HG03520 (cell line): Measurements from ENCODE around the gene RNF144A.
"Not testable (repeated sequence)": the region's sequence is repeated elsewhere in the genome, so short reads cannot be mapped to it uniquely, and the experiment has no call there.

Experiments used
- ATAC-seq: cut with Tn5 transposase; IDR thresholded peaks from one replicate; pipeline ENCODE4 v1.9.1; 2021; ENCODE audit warnings: mild to moderate bottlenecking, moderate library complexity; ENCODE audit not compliant: unreplicated experiment

RNF144A gene

GRCh38 chr2:6995391-6996097 lies 78.3 kb downstream of the RNF144A start:
- no peak for ATAC-seq

GRCh38 chr2:6999211-6999877 lies 82.1 kb downstream of the RNF144A start:
- ATAC-seq: peak; percentile 67

- ATAC-seq: not testable (repeated sequence)
Measured at GRCh38 chr2:7001395-7001794, 84.2 kb downstream of the RNF144A start.

- no peak for ATAC-seq
Measured at GRCh38 chr2:7003895-7004294, 86.7 kb downstream of the RNF144A start.

- no peak for ATAC-seq
Measured at GRCh38 chr2:7004636-7005035, 87.4 kb downstream of the RNF144A start.

GRCh38 chr2:7007488-7007845 lies 90.3 kb downstream of the RNF144A start:
- ATAC-seq: no peak

GRCh38 chr2:7007846-7008741 lies 90.9 kb downstream of the RNF144A start:
- no peak for ATAC-seq

GRCh38 chr2:7009207-7009911 lies 92.1 kb downstream of the RNF144A start:
- no peak for ATAC-seq

GRCh38 chr2:7010391-7011054 lies 93.3 kb downstream of the RNF144A start:
- no peak for ATAC-seq

- ATAC-seq: no peak
Measured at GRCh38 chr2:7011356-7012083, 94.3 kb downstream of the RNF144A start.

- no peak for ATAC-seq
Measured at GRCh38 chr2:7012141-7012764, 95.0 kb downstream of the RNF144A start.

GRCh38 chr2:7013471-7014160 lies 96.4 kb downstream of the RNF144A start:
- ATAC-seq: no peak

- ATAC-seq: peak; percentile 67
Measured at GRCh38 chr2:7014174-7014640, 97.0 kb downstream of the RNF144A start.

- ATAC-seq: no peak
Measured at GRCh38 chr2:7015007-7015950, 98.1 kb downstream of the RNF144A start.

- ATAC-seq: no peak
Measured at GRCh38 chr2:7016148-7016547, 98.9 kb downstream of the RNF144A start.

GRCh38 chr2:7016601-7017211 lies 99.5 kb downstream of the RNF144A start:
- no peak for ATAC-seq

- no peak for ATAC-seq
Measured at GRCh38 chr2:7017671-7018281, 100.6 kb downstream of the RNF144A start.
